Measurements from ENCODE around the gene GTPBP2.
"Not testable (repeated sequence)": the region's sequence is repeated elsewhere in the genome, so short reads cannot be mapped to it uniquely, and the experiment has no call there.

Gene GTPBP2

DNA sequence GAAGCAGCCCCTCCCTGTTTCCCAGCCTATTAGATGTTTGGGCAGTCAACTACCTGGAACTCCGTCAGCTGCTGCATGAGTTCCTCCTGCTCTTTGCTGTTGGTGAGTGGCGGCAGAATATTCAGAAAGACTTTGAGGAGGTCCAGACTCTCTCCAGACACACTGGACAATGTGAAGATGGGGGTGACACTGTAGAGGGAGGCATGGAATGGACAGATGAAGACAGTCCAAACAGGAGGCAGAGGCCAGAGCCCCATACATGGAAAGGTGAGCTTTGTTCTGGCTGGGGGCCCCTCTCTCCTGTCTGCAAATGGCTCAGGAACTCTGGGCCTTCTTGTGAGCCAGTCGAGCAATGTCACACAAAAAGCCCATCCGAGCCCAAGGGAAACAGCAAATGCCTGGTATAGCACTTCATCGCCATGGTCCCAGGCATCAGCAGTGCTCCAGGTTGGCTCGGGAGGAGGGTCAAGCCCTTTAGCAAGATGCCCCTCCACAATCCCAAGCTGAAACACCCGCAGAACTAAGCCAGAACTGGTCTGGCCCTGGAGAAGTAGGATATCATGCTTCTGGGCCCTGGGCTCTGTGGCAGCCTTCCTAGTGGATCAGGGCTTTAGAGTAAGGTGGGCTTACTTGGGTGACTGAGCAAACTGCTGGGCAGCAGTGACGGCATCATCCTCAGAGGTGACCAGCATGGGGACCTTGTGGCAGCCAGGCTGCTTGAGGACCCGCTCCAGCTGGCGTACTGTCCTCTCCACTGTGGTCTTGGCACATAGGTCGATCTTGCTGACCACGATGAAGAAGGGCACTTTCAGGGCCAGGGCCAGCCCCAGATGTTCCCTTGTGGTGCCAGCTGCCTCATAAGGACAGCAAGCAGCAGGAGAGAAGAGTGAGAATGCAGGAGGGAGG lies 4.9 kb downstream of the GTPBP2 start:
- DNase-seq (ENCODE audit: low read depth): no peak

DNA sequence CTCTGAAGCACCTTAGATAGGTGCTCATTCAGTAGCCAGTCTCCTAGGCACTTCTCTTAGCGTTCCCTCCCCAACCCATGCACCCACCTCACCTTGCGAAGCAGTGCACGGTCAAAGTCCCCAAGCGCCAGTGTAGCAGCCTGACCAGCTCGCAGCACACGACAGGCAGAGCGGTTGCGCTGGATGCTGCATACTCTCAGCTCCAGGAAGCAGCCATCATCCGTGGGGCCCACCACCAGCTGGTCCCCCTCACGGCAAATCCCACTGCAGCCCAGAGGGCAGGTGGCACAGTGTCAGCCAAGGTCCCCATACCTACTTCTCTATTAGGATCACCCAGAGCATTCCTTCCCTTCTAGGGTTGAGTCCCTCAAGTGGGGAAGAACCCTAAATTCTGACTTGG lies 6.5 kb downstream of the GTPBP2 start:
- DNase-seq (ENCODE audit: low read depth): no peak

DNA sequence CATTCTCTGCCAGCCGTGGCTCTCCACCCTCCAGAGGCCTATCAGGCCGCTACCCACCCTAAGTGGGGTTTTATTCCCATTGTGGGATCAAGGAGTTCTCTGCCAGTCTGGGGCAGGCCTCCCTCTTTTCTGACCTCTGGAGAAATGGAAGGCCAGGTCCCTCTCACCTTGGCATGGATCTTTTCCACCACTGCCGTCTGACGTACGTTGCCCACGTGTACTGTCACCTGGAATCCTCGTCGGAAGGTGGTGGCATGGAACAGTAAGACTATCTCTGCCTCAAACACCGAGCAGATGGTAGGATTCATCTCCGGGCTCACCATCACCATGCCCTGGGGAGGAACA lies 7.3 kb downstream of the GTPBP2 start:
- no peak for DNase-seq (ENCODE audit: low read depth)

DNA sequence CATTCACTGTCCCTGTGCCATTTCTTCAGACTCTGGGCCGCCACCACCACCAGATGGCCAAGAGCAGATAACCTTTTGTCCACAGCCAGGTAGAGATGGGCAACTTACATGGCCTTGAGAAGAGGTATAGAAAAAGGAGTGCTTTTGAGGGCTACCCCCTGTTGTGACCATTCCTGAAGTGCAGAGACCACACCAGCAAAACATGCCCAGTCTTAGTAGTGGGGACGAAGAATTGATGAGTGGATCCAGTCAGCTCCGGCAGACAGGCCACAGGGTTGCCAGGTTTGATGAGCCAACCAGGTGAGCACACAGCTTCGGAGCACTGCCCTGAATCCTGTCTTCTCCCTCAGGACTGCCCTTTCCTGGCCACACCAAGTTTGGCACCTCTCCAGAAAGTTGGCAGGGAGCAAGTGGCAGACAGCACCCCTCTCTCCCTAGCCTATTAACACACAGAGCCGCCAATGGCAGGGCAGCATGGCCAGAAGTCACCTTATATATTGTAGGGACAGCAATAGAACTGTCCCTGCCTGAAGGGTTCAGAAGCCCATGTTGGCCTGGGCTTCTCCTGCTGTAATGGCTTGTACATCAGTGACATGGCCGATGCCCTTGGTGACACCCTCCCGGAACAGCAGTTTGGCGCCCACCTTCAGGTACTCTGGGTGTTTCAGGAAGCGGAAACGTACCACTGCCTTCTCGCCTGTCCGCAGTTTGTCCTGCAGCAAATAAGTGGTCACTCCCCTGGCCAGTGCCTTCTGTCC lies 7.8 kb downstream of the GTPBP2 start:
- DNase-seq (ENCODE audit: low read depth): no peak

DNA sequence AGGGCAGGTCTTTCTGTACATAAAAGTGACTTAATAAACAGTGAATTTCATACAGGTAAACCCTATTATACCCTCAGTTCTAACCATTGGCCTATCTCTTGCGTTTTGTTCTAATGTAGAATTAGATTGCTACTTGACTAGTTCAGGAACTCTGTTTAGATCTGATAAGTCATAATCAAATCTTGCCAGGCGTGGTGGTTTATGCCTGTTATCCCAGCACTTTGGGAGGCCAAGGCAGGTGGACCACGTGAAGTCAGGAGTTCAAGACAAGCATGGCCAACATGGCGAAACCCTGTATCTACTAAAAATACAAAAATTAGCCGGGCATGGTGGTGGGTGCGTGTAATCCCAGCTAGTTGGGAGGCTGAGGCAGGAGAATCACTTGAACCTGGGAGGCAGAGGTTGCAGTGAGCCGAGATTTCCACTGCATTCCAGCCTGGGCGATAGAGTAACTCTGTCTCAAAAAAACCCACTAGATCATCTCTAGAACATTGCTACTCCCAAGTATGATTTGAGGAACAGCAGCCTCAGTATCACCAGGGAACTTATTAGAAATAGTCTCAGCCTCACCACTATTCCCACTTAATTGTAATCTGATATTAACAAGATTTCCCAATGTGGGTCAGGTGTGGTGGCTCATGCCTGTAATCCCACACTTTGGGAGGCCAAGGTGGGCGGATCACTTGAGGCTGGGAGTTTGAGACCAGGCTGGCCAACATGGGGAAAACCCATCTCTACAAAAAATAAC lies 12.2 kb downstream of the GTPBP2 start:
- DNase-seq (ENCODE audit: low read depth): no peak

DNA sequence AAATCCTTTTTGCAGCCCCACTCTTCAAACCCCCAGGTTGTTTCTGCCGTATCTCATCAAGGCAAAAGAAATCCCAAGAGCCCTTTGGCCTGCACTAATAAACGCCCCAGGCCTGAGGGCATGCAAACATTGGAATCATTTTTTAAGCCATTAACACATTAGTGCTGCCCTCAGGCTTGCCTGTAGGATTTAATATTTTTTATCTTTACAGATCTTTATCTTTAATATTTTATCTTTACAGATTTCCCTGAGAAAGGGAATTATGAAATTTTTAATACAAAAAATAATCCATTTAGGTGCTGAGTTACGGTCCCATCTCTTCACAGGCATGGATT lies 14.7 kb downstream of the GTPBP2 start:
- DNase-seq (ENCODE audit: low read depth): no peak

DNA sequence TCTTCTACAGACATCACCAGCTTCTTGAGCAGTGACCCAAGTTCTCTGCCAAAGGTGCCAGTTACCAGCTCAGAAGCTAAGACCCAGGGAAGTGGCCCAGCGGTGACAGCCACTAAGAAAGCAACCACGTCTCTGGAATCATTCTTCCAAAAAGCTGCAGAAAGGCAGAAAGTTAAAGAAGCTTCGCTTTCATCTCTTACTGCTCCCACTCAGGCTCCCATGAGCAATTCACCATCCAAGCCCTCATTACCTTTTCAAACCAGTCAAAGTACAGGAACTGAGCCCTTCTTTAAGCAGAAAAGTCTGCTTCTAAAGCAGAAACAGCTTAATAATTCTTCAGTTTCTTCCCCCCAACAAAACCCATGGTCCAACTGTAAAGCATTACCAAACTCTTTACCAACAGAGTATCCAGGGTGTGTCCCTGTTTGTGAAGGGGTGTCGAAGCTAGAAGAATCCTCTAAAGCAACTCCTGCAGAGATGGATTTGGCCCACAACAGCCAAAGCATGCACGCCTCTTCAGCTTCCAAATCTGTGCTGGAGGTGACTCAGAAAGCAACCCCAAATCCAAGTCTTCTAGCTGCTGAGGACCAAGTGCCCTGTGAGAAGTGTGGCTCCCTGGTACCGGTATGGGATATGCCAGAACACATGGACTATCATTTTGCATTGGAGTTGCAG lies 15.2 kb downstream of the GTPBP2 start:
- DNase-seq (ENCODE audit: low read depth): no peak

DNA sequence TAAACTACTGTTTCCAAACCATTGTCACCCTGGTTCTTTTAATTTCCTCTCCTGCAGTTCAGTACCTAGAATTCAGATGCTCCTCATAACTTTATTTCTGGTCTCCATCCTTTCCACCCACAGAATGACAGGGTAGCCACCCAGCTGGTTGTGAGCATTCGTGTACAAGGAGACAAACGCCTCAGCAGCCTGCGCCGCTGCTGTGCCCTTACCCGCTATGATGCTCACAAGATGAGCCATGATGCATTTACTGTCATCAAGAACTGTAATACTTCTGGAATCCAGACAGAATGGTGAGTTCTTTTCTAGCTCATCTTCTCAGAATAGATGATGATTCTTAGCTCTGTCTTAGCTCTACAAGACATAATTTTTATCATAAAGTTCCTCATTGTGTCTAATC lies 18.6 kb downstream of the GTPBP2 start:
- DNase-seq (ENCODE audit: low read depth): no peak

DNA sequence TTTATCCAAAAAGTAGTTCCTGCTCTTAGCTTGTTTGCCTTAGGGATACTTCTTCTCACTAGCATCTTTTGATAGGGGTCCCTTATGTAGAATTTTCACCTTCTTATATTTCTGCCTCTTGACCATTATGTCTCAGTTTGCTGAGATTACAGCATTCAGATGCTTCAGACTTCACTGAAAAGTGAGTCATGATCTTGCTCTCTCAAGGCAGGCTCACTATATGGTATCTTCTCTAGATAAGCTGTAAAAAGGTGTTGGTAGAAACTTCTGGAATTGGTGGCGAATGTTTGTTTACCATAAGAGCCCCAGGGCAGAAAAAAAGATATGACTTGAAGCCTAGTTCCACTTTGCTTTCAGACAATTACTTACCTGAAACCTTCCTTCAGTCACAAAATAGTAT lies 19.7 kb downstream of the GTPBP2 start:
- DNase-seq (ENCODE audit: low read depth): no peak

DNA sequence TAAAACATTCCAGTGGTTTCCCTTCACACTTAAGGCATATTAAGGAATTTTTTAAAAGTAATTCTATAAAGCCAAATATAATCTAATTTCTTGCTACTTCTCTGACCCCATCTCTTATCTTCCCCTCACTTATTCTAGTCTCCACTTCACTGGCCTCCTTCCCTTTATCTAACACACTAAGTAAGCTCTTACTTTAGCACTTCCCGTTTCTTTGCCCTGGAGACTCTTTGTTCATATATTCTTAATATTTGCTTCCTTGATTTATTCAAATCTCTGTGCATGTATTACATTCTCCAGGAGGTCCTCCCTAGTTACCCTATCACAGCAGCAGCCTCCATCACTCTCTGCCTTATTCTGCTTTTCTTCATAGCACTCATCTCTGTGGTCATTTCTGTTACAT lies 20.3 kb downstream of the GTPBP2 start:
- no peak for DNase-seq (ENCODE audit: low read depth)

DNA sequence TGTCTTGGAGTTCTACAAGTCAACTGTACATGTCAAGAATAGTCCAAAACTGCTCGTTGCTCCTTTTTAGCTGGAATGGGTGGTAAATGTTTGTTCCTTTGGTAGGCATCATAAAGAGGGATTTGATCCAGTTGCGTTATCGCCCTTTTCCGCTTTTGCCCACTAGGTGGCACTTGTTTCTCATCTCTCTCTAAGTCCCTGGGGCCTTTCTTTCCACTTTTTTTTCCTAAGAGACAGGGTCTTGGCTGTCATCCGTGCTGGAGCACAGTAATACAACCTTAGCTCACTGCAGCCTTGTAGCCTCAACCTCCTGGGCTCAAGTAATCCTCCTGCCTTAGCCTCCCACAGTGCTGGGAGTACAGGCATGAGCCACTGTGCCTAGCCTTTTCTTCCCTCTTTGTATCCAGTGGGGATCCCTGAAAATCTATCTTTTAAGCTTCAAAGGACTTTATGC lies 20.7 kb downstream of the GTPBP2 start:
- peak; percentile 19 for DNase-seq (ENCODE audit: low read depth)

DNA sequence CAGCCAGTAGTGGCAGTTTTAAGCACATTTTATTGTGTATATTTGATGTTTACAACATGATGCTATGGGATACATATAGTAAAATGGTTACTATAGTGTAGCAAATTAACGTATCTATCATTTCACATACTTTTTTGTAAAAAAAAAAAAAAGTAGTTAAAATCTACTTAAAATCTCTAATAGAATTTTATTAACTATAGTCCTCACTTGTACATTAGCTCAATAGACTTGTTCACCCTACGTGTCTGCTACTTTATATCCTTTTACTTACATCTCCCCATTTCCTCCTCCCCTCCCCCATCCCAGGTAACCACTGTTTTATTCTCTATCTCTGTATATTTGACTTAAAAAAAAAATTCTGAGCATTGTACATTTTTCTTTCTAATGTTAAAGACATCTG lies 23.0 kb downstream of the GTPBP2 start:
- DNase-seq (ENCODE audit: low read depth): no peak

DNA sequence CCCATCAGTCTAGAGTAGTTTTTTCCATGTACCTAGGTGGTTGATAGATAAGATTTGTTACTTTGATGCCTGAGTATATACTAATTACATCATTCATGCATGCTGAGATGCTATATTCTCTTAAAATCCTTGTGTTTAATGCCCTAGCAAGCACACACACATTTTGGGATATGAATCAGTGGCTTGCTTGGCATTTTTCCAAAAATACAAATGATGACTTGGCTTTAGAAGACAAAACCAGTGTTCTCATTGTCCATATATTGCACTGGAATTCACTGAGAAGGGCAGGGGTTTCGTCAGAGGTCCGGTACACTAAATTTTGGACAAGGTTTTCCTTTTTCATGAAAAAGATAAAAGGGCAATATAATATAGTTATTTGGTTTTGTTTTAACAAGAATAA lies 24.9 kb downstream of the GTPBP2 start:
- DNase-seq (ENCODE audit: low read depth): no peak

DNA sequence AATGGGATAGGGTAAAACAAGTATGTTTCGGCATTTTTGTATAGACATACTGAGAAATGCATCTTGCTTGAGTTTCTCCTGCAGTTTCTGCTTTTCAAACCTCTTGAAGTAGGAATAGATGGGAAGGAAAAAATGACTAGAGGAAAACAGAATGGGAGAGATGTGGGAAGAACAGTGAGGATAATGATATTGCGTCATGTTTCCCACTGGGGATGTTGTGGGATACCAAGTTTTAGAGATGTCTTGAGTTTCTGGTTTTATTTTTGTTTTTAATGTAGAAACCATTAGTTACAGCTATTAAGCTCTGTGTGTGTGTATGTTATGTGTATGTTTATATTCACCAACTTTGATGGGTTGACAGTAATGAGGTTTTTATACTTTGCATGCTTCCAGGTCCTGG lies 28.5 kb downstream of the GTPBP2 start:
- no peak for DNase-seq (ENCODE audit: low read depth)

DNA sequence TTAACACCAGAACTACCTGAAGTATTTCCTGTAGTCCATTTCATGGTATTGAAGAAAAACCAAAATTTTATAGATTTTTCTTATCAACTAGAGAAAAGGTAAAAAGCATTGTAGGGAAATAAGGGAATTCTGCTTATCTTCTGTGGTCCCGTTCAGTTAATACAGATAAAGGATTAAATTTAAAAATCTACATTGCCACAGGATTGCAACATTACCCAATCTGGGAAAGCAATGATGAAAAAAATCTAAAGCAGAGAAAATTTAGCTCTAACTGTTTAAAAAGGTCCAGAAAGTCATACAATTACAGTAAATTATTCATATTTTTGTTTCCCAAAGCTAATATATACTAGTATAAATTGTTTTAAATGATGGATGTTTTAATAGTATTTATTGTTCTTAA lies 35.1 kb downstream of the GTPBP2 start:
- DNase-seq (ENCODE audit: low read depth): no peak

DNA sequence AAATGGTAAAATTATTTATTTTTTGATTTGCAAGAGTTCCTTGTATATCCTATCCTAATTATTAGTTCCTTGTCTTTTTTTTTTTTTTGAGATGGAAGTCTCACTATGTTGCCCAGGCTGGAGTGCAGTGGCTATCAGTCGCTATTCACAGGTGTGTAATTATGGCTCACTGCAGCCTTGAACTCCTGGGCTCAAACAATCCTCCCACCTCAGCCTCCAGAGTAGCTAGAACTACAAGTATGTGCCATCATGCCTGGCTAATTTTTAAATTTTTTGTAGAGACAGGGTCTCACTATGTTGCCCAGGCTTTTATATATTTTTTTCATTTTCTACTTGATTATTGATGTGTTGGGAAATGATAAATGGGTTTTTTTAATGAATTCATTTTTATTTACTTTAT lies 39.5 kb downstream of the GTPBP2 start:
- not testable (repeated sequence) for DNase-seq (ENCODE audit: low read depth)

DNA sequence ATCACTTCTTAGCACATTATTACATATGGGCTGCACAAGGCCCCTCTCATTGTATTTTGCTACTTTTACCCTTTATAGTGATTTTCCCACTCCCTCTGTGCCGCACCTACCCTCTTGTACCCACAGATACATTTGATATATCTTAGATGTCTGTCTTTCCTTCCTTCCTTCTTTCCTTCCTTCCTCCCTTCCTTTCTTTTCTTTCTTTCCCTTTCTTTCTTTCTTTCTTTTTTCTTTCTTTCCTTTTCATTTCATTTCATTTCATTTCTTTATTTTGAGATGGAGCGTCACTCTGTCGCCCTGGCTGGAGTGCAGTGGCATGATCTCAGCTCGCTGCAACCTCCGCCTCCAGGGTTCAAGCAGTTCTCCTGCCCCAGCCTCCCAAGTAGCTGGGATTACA lies 40.9 kb downstream of the GTPBP2 start:
- DNase-seq (ENCODE audit: low read depth): no peak

DNA sequence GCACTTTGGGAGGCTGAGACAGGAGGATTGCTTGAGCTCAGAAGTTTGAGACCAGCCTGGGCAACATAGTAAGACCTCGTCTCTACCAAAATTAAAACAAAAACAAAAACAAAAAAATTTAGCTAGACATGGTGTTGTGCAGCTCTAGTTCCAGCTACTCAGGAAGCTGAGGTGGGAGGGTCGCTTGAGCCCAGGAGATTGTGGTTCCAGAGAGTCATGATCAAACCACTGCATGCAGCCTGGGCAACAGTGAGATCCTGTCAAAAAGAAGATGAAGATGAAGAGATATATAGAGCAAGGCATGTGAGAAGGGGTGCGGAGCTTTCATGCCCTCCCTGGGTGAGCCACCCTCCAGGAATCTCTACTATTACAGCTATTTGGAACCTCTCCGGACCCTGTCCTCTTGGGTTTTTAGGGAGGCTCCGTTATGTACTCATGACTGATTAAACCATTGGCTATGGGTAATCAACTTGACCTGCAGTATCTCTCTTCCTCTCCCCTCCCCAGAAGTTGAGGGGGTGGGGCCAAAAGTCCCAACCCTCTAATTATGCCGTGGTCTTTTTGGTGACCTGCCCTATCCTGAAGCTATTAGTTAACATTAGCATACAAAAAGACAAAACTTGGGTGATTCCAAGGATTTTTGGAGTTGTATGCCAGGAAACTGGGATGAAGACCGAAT lies 44.0 kb downstream of the GTPBP2 start:
- no peak for DNase-seq (ENCODE audit: low read depth)

DNA sequence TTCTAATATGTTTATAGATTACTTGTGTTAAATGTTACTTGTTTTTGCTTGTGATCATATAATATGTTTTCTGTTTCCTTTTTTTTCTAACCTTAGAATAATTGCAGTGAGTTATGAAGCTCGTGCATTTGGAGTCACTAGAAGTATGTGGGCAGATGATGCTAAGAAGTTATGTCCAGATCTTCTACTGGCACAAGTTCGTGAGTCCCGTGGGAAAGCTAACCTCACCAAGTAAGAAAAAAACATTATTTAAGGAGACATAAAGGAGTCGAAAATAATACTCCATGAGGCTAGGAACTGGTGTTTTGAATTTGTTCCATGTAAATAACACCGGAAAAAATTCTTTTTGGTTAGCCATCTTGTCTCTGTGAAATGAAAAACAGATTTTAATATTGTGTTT lies 46.2 kb downstream of the GTPBP2 start:
- DNase-seq (ENCODE audit: low read depth): no peak

DNA sequence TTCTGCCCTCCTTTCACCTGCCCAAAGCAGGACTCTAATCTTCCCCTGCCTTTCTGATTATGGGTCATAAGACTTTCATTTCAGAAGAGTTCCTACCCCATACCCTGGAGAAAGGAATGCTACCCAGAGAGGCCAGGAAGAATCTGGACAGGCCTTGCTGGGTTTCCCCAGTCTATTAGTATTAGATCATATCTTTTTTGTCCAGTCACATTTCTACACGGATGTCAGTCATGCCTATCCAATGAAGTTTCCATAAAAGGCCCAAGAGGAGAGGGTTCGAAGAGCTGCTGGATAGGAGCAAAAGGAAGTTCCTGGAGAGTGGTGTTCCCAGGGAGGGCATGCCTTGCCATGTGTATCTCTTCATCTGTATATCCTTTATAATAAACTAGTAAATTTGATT lies 49.9 kb downstream of the GTPBP2 start:
- DNase-seq (ENCODE audit: low read depth): no peak

DNA sequence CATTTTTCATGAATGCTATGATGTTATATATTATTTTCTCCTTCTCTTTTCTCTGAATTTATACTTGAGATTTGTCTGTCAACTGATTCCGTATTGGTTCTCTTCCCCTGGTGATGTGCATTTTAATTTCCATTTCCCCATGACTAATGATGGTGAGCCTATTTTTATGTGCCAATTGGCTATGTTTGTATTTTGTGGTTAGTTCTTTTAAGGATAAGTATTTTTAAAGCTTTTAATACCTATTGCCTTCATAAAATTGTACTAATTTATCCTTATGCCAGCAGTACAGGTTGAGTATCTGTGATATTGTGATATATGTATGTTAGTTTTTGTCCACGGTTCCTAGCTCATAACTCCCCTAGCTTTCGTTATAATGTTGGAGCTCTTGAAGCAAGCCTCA lies 50.3 kb downstream of the GTPBP2 start:
- DNase-seq (ENCODE audit: low read depth): no peak

Data from stimulated activated CD8-positive, alpha-beta memory T cell treated with anti-CD3 and anti-CD28 coated beads, Interleukin-12 subunit alpha, Interleukin-12 subunit beta, amount 100 ng/mL, for 4 hours (primary cell).